Ovary (tissue), 10 donors: Measurements from ENCODE around the gene THAP4. TPM values are rescaled to one million over a fixed set of nuclear protein-coding genes. Genes with fewer than 3 reads are reported as not detected.

Experiments used
- DNase-seq, 5 donors: peaks; one replicate each; pipeline ENCODE4 v3.0.0-alpha.2; 2019 to 2020
- H3K27ac ChIP-seq, 2 donors: fragments of 200-600 bp; one replicate each; pipeline versions ENCODE4 v1.5.1 to v1.8.0; 2019 to 2022
- H3K27me3 ChIP-seq: fragments of 200-600 bp; one replicate; pipeline ENCODE4 v1.8.0; 2022
- H3K36me3 ChIP-seq: fragments of 200-600 bp; sonication (generic); one replicate; pipeline ENCODE4 v1.5.1; 2019
- H3K4me1 ChIP-seq: one replicate; pipeline ENCODE4 v1.8.1; 2013; ENCODE audit warnings: mild to moderate bottlenecking, moderate library complexity; ENCODE audit not compliant: insufficient read depth
- H3K4me3 ChIP-seq: fragments of 200-600 bp; sonication (generic); one replicate; pipeline ENCODE4 v1.5.1; 2017
- H3K9me3 ChIP-seq, 2 donors: fragments of 200-600 bp in 1 of 2; sonication (generic) in 1 of 2; one replicate each; pipeline versions ENCODE4 v1.5.1 to v1.8.1; 2013 to 2019; ENCODE audit warnings: mild to moderate bottlenecking in 1 of 2, moderate library complexity in 1 of 2
- CTCF ChIP-seq, 3 donors: fragments of 450-650 bp in 2 of 3; fragments of 200-600 bp in 1 of 3; IDR thresholded peaks; one replicate each; pipeline versions ENCODE4 v1.5.1 to v1.8.0; 2016 to 2022; ENCODE audit warnings: antibody characterized with exemption in 3 of 3, mild to moderate bottlenecking in 1 of 3
- EP300 ChIP-seq: sonication (generic); formaldehyde crosslinking; IDR thresholded peaks from one replicate; pipeline ENCODE4 v1.6.1; 2017; ENCODE audit warnings: antibody characterized with exemption
- POLR2A ChIP-seq: fragments of 450-650 bp; IDR thresholded peaks from one replicate; pipeline ENCODE4 v1.6.1; 2017; ENCODE audit warnings: antibody characterized with exemption, mild to moderate bottlenecking, moderate library complexity
- WGBS, 3 donors: extraction: QIAGEN DNeasy Blood & Tissue Kit in 1 of 3; methylation state at CpG; one replicate each; pipeline versions ENCODE4 v1.1.5 to v1.1.7; 2013 to 2017; 5-methylcytosine and 5-hydroxymethylcytosine counted together
- intact Hi-C, 4 donors: fragments of 100-400 bp; cut with DNase I; formaldehyde crosslinking; loops; one replicate each; pipeline versions ENCODE4 v1.11.0 to v1.15.1; 2022 to 2023
- long read RNA-seq, 3 donors: library from polyadenylated mRNA in 2 of 3; unstranded in 2 of 3; transcript quantifications; one replicate each; pipeline ENCODE4 v2.0.0 and lab custom pipeline, GENCODE V29; 2021 to 2026
- polyA plus RNA-seq, 2 donors: library from polyadenylated mRNA; stranded (reverse); fragments of 200-250 nt in 1 of 2; fragments of 350-450 nt in 1 of 2; fragmentation: Illumina TruSeq in 1 of 2; extraction: RNeasy Lipid Tissue Mini Kit (QIAGEN cat#74804) in 1 of 2; gene quantifications; one replicate each; pipeline ENCODE4 v1.2.3, GENCODE V29; 2013 to 2014
- total RNA-seq, 7 donors: library from RNA; depleted of rRNA in 2 of 7; stranded (reverse); fragments of >200 nt in 2 of 7; fragmentation: NEBNext Ultra II Directional in 3 of 7; extraction: Animal tissue kit (Norgen Biotek cat#: 25700) in 3 of 7; gene quantifications; one replicate each; pipeline versions ENCODE4 v1.1.0 to v1.2.4, GENCODE V29; 2016 to 2023
- donor health status: DM: no; HTN: no; CAD: no; lungs with moderate emphysema.
- donor health status: DM: no; HTN: no; CAD: no.
- donor health status: Bipolar disorder and iron deficiency.
- donor health status: DM: yes; HTN: yes; CAD: no.
- donor health status: DM: no; HTN: no; CAD: no.
- donor health status: DM: yes; HTN: yes; CAD: no.

THAP4 gene
- total RNA-seq (10 to 100 TPM; 26.2 to 54.7 (median 40.3) TPM), polyA plus RNA-seq (10 to 100 TPM; 12.1 to 42.0 TPM)
- long read RNA-seq, donor 1, transcript THAP4-204 (6 exons, 2,367 nt) = major isoform, 122 of 137 reads
- long read RNA-seq, donor 1, partial matches to known transcripts = 8 of 137 reads
- long read RNA-seq, donor 1, other reads (novel, unspliced or antisense) = 5 of 137 reads
- long read RNA-seq, donor 2, transcript THAP4-204 (6 exons, 2,367 nt) = major isoform, 14 of 76 reads
- long read RNA-seq, donor 2, partial matches to known transcripts = 42 of 76 reads
- long read RNA-seq, donor 2, other reads (novel, unspliced or antisense) = 19 of 76 reads
- long read RNA-seq, donor 3, transcript THAP4-204 (6 exons, 2,367 nt) = major isoform, 47 of 70 reads
- long read RNA-seq, donor 3, partial matches to known transcripts = 11 of 70 reads
- long read RNA-seq, donor 3, other reads (novel, unspliced or antisense) = 11 of 70 reads

- peak; percentile 80 to 91 (median 87) for DNase-seq
- no peaks in the 10 kb centered on the region for H3K36me3 ChIP-seq
- peak within 1 kb of the TSS; percentile 83 for H3K4me3 ChIP-seq
- intact Hi-C loops = no loop called here
- peaks cover 13% of the 10 kb centered on the region for H3K4me1 ChIP-seq
- H3K27ac ChIP-seq = peak within 1 kb of the TSS; percentile 99
- 0 to 1% (median 0%) methylated on average over 35 to 123 of the region's 123 CpGs for WGBS, 3 donors
- H3K27me3 ChIP-seq = no peaks in the 10 kb centered on the region
- H3K9me3 ChIP-seq = no peaks in the 10 kb centered on the region
- TF ChIP-seq EP300 = no peak
- TF ChIP-seq POLR2A = peak; percentile 20
- peak in 1 of 3 donors; percentile 17 for TF ChIP-seq CTCF (IDR thresholded peaks at IDR 0.05)
These were observed at the start of gene THAP4, which contains the start of gene ATG4B for GRCh38 chr2:241637018-241637794. Gene THAP4, minus strand, starts transcription at chr2:241637158. Its CDS starts 141 bp downstream, at chr2:241637017. Gene ATG4B, plus strand, starts transcription at chr2:241637693. Its CDS starts 22 bp downstream, at chr2:241637715.

- Histone ChIP-seq H3K27ac (peak overlapping the region; percentile 39 to 87), H3K36me3 (no peaks in the 10 kb centered on the region), H3K4me3 (peak overlapping the region; percentile 99), H3K4me1 (no peaks in the 10 kb centered on the region), H3K27me3 (no peaks in the 10 kb centered on the region), H3K9me3 (no peaks in the 10 kb centered on the region)
- TF ChIP-seq EP300 (no peak), POLR2A (no peak), CTCF (IDR thresholded peaks at IDR 0.05) (no peak)
- DNase-seq = peak in 1 of 5 donors; percentile 51
- intact Hi-C loops = no loop called here
- 0 to 1% (median 1%) methylated on average over 34 to 37 of the region's 37 CpGs for WGBS, 3 donors
These were observed 49.3 kb upstream of the THAP4 start for GRCh38 chr2:241686324-241686649.

GRCh38 chr2:241680827-241681599, 44.1 kb upstream of the THAP4 start:
- DNase-seq = peak in 3 of 5 donors; percentile 51 to 63 (median 57)
- Histone ChIP-seq H3K4me1 (peaks cover 2% of the 10 kb centered on the region), H3K36me3 (no peaks in the 10 kb centered on the region), H3K4me3 (no peak overlapping the region), H3K27ac (no peak overlapping the region), H3K27me3 (no peaks in the 10 kb centered on the region), H3K9me3 (no peaks in the 10 kb centered on the region)
- TF ChIP-seq CTCF (IDR thresholded peaks at IDR 0.05) (no peak), EP300 (no peak), POLR2A (no peak)
- intact Hi-C loops = no loop called here
- 48 to 52% (median 52%) methylated on average over 14 of the region's 14 CpGs for WGBS, 3 donors

- H3K27me3 ChIP-seq = no peaks in the 10 kb centered on the region
- WGBS, 3 donors = 82 to 90% (median 85%) methylated on average over 12 of the region's 12 CpGs
- H3K4me3 ChIP-seq = no peak overlapping the region
- no peak overlapping the region for H3K27ac ChIP-seq
- intact Hi-C loops = no loop called here
- H3K4me1 ChIP-seq = peaks cover 2% of the 10 kb centered on the region
- H3K36me3 ChIP-seq = no peaks in the 10 kb centered on the region
- no peaks in the 10 kb centered on the region for H3K9me3 ChIP-seq
- DNase-seq = no peak
- TF ChIP-seq CTCF (IDR thresholded peaks at IDR 0.05) (no peak), EP300 (no peak), POLR2A (no peak)
These were observed 43.1 kb upstream of the THAP4 start for GRCh38 chr2:241680044-241680443.
